RPMI7951 (cell line): ENCODE data around the gene SMDT1. TPM values are rescaled to one million over a fixed set of nuclear protein-coding genes. Genes with fewer than 3 reads are reported as not detected.
"Not testable (repeated sequence)": the region's sequence is repeated elsewhere in the genome, so short reads cannot be mapped to it uniquely, and the experiment has no call there.

Source experiments
- DNase-seq: peaks from one replicate; pipeline ENCODE4 v3.0.0-alpha.2; 2012; ENCODE audit warnings: low read depth
- total RNA-seq: library from RNA; depleted of rRNA; stranded (reverse); fragments of >200 nt; shearing (Covaris generic); gene quantifications from 2 replicates; pipeline ENCODE4 v1.2.3, GENCODE V29; 2014

The SMDT1 gene
- total RNA-seq, 1 experiment from 2014 or later = 9.5 TPM

- DNase-seq = peak; percentile 97
These were observed 8.7 kb upstream of the SMDT1 start, which contains the start of gene NAGA for GRCh38 chr22:42070517-42071422. TSS of gene NAGA (minus strand) at chr22:42070812. CDS start at chr22:42070297, 515 bp downstream.

- not testable (repeated sequence) for DNase-seq
These were observed 8.0 kb upstream of the SMDT1 start for GRCh38 chr22:42071508-42071907.

GRCh38 chr22:42072606-42073330 lies 6.7 kb upstream of the SMDT1 start:
- DNase-seq = no peak

- DNase-seq = no peak
These were observed 5.9 kb upstream of the SMDT1 start for GRCh38 chr22:42073621-42074041.

GRCh38 chr22:42074132-42074811 lies 5.2 kb upstream of the SMDT1 start, which contains the start of gene PHETA2:
TSS of gene PHETA2 (plus strand) at chr22:42074248. CDS start at chr22:42077294, 3,046 bp downstream.
- peak; percentile 26 for DNase-seq

GRCh38 chr22:42074846-42075676 lies 4.4 kb upstream of the SMDT1 start:
- no peak for DNase-seq

GRCh38 chr22:42076764-42077485 lies 2.6 kb upstream of the SMDT1 start:
- no peak for DNase-seq

- no peak for DNase-seq
These were observed 1.9 kb upstream of the SMDT1 start for GRCh38 chr22:42077486-42078125.

- DNase-seq = no peak
These were observed 806 bp upstream of the SMDT1 start for GRCh38 chr22:42078469-42079318.

- peak; percentile 25 for DNase-seq
These were observed 787 bp downstream of the SMDT1 start for GRCh38 chr22:42080287-42080686.

GRCh38 chr22:42083119-42083518 lies 3.6 kb downstream of the SMDT1 start:
- no peak for DNase-seq

GRCh38 chr22:42084874-42085273 lies 5.4 kb downstream of the SMDT1 start:
- no peak for DNase-seq

GRCh38 chr22:42086051-42086450 lies 6.6 kb downstream of the SMDT1 start:
- DNase-seq = no peak

GRCh38 chr22:42090596-42091454 lies 11.3 kb downstream of the SMDT1 start, which contains the start of gene NDUFA6:
TSS of gene NDUFA6 (minus strand) at chr22:42090772. CDS start at chr22:42090744, 28 bp downstream.
- peak; percentile 97 for DNase-seq

- DNase-seq = no peak
These were observed 11.9 kb downstream of the SMDT1 start for GRCh38 chr22:42091455-42091782.

GRCh38 chr22:42101199-42101598 lies 21.7 kb downstream of the SMDT1 start:
- DNase-seq = no peak

GRCh38 chr22:42104332-42104860 lies 24.9 kb downstream of the SMDT1 start:
- not testable (repeated sequence) for DNase-seq

GRCh38 chr22:42108848-42109247 lies 29.3 kb downstream of the SMDT1 start:
- DNase-seq = no peak
